GM19397 (cell line): ENCODE data around the gene PLA2G4F.

ENCODE experiments used
- ATAC-seq: cut with Tn5 transposase; IDR thresholded peaks from one replicate; pipeline ENCODE4 v1.9.1; 2021; ENCODE audit warnings: mild to moderate bottlenecking, moderate library complexity; ENCODE audit not compliant: unreplicated experiment

PLA2G4F gene

GRCh38 chr15:42166225-42166940 lies 9.9 kb upstream of the PLA2G4F start:
- ATAC-seq: no peak

- no peak for ATAC-seq
Observed at GRCh38 chr15:42165106-42165505, 8.7 kb upstream of the PLA2G4F start.

DNA sequence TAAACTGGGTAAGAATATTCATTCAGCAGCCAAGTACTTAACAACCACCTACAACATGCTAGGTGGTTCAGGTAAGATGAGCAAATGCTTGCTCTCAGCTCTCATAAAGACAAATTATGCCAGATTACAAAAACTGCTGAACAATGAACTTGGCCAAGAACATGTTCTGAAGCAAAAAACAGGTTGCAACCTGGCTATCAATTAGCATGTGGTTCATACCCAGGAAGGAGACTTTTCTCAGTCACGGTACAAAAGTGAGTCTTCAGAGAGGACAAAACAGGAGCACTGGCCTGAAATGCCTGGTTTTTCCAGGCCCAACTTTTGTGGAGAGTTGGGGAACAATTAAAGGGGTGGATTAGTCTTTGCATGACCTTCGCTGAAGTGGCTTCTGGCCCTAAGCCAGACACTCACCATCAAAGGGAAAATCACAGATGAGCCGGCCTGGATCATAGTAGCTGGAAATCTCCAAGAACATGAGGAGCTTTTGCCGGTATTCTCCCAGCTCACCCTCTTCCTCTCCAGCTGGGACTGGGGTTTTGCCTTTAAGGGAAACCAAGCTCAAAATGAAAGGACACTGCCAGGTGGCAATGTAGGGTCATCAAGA lies 7.6 kb upstream of the PLA2G4F start:
- no peak for ATAC-seq

DNA sequence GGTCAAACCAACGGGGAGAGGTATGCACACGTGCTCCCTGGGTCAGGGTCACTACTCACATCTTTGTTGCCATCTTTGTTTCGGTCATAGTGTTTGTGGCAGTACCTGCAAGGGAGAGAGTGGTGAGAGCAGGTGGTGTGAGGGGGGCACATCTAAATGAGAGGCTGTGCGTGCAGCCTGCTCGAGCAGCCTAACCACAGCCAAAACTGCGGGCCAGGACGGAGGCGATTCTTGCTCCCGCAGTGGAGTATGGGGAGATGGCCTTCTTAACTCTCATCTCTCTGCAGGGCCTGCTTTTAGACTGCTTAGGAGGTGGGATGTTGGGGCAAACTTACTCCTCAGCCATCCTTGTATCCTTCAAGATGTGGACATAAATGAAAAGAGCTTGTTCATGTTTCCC lies 6.9 kb upstream of the PLA2G4F start:
- no peak for ATAC-seq

DNA sequence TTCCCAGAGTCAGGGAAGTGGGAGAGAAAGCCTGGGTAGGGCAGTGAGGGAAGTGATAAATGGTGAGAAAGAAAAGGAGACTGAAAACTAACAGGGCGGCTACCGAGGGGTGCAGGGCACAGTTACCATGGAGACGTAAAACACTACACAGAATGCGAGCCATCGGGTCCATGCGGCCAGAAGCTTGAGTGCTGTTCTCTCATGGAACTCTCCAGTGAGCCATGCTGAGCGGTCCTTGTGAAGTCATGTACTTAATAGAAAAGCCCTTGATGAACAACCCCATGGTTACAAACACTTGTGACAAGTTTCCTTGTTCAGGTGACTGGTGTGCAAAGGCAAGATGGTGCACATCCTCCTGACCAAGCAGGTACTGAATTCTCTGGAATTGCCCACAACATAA lies 3.7 kb upstream of the PLA2G4F start:
- no peak for ATAC-seq

GRCh38 chr15:42159381-42160015 lies 3.1 kb upstream of the PLA2G4F start:
- no peak for ATAC-seq

DNA sequence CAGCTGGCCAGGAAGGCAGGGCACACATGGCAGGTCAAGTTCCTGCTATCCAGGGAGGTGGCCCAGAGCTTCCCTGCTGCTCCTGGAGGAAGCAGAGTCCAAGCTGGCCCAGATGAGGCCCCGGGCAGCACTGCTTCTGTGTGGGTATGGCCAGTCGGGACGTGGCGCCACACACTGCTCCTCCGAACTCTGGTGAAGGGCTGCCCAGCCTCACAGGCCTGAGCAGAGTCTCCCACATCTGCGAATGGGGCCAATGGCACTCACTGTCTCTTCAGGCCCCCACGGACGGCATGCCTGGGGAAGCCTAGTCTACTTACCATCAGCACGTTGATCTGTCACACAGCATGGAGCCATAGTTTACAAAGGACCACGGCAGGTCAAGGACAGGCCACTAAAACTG lies 2.5 kb upstream of the PLA2G4F start:
- ATAC-seq: no peak

- no peak for ATAC-seq
Observed at GRCh38 chr15:42157981-42158765, 1.7 kb upstream of the PLA2G4F start.

DNA sequence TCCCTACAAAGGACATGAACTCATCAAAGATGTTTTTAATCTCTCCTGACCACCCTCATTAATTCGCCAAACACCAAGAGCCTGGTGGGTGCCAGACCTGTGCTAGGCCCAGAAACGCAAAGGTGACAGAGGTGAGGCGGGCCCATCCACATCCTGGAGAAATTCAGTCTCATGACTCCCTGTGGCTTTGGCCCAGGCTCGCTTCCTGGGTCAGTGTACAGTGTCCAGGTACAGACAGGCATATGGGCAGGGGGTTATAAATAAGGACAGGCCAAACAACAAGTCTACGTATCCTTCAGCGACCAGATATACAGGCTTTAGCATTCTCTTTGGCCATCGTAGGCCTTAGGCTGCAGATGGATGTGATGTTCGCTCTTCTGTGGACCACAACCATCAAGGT lies 945 bp upstream of the PLA2G4F start:
- no peak for ATAC-seq

DNA sequence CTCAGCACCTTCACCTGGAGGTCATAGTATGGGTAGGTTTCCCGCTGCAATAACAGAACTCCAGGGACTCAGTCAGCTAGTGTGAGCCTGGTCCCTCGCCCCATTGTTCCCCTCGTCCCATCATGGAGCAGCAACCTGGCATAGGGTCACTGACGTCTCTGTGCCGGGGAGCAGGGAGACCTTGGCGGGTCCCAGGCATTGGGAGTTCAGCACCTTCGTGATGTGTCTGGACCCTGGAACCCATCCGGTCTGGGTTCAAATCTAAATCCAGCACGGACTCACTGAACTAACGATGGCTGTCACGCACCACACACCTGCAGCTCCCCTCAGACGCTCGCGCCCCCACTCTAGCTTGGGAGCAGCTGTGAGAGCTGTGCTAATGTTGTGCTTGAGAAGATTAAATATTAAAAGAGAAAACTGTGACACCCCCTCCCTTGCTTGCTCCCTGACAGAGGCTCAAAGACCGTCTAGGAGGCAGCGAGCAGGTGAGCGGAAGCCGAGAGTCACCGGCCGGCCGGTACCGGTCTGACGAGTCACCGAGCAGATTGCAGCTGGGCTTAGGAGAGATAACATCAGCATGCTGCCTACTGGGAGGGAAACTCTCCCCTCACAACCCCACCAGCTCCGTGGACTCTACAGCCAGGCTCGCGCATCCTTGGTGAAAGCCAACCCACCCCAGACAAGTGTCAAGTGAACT lies 742 bp downstream of the PLA2G4F start:
- no peak for ATAC-seq

GRCh38 chr15:42154956-42155355 lies 1.5 kb downstream of the PLA2G4F start:
- ATAC-seq: no peak

GRCh38 chr15:42154212-42154941 lies 2.1 kb downstream of the PLA2G4F start:
- no peak for ATAC-seq

DNA sequence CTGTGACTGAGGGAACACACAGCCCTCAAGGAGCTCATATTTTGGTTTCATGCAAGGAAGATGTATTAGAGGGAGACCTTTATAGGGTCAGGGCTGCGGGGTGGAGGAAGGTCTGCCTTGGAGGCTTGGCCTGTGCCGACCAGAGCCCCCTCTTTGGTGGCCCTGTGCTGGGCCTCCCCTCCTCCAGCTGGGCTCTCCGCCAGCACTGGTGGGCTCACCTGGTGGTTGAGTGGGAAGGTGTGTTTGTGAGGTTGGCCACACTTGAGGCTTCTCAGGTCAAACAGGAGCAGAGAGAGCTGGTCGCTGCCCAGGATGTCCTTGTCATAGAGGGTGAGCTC lies 2.6 kb downstream of the PLA2G4F start:
- no peak for ATAC-seq

GRCh38 chr15:42152921-42153698 lies 3.3 kb downstream of the PLA2G4F start:
- no peak for ATAC-seq

DNA sequence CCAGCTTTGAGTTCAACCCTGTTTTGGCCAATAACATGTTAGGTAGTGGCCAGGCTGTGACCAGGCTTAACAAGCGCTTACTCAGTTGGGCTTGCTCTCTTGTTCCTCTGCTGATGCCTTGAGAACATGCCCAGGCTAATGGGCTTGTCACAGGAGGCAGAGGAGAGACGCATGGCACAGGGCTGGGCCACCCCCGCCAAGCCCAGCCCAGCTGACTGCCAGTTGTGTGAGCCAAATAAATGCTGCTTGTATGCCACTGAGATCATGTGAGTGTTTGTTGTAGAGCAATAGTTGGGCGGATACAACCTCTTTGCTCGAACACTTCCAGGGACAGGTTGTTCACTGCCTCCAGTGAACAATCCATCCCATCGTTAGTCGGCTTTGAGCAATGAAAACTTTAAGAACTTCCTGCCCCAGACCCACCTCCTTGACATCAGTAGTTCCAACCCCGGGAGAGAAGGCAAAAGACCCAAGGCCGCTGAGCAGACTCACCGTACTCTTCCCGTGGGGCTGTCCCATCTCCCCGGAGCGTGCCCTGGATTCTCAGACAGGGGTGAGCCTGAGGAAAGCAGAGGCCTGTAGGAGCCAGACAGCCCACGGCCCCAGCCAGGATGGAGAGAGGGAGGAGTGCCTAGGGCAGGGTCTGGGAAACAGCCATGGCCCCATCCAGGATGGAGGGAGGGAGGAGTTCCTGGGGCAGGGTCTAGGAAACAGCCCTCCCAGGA lies 4.1 kb downstream of the PLA2G4F start:
- ATAC-seq: no peak

DNA sequence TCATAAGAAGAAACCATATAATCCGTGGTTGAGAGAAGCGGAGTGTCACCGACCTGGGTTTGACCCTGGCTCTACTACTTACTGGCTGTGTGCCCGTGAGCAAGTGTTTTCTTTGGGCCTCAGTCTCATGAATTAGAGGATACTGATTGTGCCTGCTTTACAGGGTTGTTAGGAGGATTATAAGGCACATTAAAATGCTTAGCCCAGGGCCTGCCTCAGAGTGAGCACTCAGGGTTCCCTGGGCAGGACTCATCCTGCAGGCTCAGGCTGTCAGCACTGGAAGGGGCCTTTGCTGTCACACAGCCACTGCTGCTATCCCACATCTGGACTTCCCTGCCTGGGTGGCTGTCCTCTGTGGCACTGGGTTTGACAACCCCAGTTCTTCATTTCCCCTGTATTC lies 4.7 kb downstream of the PLA2G4F start:
- no peak for ATAC-seq

GRCh38 chr15:42151141-42151561 lies 5.3 kb downstream of the PLA2G4F start:
- no peak for ATAC-seq

- ATAC-seq: no peak
Observed at GRCh38 chr15:42150219-42150970, 6.0 kb downstream of the PLA2G4F start.
